Measurements from ENCODE around the gene TUBD1. TPM values are rescaled to one million over a fixed set of nuclear protein-coding genes. Genes with fewer than 3 reads are reported as not detected.

The TUBD1 gene
- total and polyA plus RNA-seq, 3 donors from 2014 or later, result 7.8 to 13.9 (median 12.9) TPM

- no peaks in the 10 kb centered on the region for H3K27me3 ChIP-seq
- TF ChIP-seq, protein P1, sequence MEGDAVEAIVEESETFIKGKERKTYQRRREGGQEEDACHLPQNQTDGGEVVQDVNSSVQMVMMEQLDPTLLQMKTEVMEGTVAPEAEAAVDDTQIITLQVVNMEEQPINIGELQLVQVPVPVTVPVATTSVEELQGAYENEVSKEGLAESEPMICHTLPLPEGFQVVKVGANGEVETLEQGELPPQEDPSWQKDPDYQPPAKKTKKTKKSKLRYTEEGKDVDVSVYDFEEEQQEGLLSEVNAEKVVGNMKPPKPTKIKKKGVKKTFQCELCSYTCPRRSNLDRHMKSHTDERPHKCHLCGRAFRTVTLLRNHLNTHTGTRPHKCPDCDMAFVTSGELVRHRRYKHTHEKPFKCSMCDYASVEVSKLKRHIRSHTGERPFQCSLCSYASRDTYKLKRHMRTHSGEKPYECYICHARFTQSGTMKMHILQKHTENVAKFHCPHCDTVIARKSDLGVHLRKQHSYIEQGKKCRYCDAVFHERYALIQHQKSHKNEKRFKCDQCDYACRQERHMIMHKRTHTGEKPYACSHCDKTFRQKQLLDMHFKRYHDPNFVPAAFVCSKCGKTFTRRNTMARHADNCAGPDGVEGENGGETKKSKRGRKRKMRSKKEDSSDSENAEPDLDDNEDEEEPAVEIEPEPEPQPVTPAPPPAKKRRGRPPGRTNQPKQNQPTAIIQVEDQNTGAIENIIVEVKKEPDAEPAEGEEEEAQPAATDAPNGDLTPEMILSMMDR (IDR thresholded peaks at IDR 0.05), result no peak
- no peak for TF ChIP-seq POLR2A (IDR thresholded peaks at IDR 0.05)
- H3K27ac ChIP-seq, result no peak overlapping the region
- no peaks in the 10 kb centered on the region for H3K36me3 ChIP-seq (ENCODE audit: low read depth, missing control alignments)
- DNase-seq, result no peak
- intact Hi-C loops (cut with DNase I; ENCODE audit: low total_unique reads), result no loop called here
- 94% methylated on average over 3 of the region's 3 CpGs for WGBS, 2 donors
- H3K4me1 ChIP-seq, result no peaks in the 10 kb centered on the region
- no peaks in the 10 kb centered on the region for H3K9me3 ChIP-seq
- no peak overlapping the region for H3K4me3 ChIP-seq
Observed at GRCh38 chr17:59814685-59815084, 78.1 kb downstream of the TUBD1 start.

DNA sequence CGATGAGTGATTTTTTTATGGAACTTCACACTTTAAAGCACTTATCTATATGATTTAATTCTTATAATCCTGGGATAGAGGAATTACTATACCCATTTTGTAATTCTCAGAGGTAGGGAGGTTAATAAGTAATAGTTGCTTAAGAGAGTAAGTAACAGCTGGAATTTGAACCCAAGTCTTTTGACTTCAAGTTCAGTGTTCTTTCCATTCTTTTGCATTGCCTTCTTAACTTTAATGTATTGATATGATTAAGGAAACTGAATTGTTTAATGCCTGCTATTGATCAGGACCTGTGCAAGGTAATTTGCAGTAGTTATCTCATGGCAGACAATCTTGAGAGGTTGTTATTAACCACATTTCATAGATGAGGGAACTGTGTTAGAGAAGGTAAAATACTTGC lies 78.5 kb downstream of the TUBD1 start:
- 91 to 95% methylated on average over 1 of the region's 1 CpG for WGBS, 2 donors
- no peaks in the 10 kb centered on the region for H3K27me3 ChIP-seq
- no peak for DNase-seq
- no peaks in the 10 kb centered on the region for H3K36me3 ChIP-seq (ENCODE audit: low read depth, missing control alignments)
- TF ChIP-seq, protein P1 (IDR thresholded peaks at IDR 0.05), result no peak
- TF ChIP-seq POLR2A (IDR thresholded peaks at IDR 0.05), result no peak
- no peak overlapping the region for H3K27ac ChIP-seq
- no peaks in the 10 kb centered on the region for H3K9me3 ChIP-seq
- no peaks in the 10 kb centered on the region for H3K4me1 ChIP-seq
- intact Hi-C loops (cut with DNase I; ENCODE audit: low total_unique reads), result no loop called here
- H3K4me3 ChIP-seq, result no peak overlapping the region

DNA sequence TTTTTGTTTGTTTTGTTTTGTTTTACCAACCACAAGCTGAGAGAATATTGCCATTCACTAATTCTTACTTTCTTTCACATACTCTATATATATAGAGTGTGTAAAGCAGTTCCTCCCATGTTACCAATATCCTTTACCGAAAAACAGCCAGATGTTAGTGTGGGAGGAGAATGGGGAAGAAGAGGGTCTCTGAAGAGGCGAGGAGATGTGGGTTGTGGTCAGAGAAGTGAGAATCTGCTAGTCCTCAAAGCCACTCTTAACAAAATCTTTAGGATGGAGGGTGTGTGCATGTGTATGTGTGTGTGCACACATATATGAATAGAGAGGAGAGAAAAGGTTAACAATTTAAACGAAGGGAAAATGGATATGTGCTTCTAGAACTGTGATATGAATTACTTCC lies 80.6 kb downstream of the TUBD1 start:
- intact Hi-C loops (cut with DNase I; ENCODE audit: low total_unique reads), result no loop called here
- TF ChIP-seq, protein P1 (IDR thresholded peaks at IDR 0.05), result no peak
- no peak for TF ChIP-seq POLR2A (IDR thresholded peaks at IDR 0.05)
- Histone ChIP-seq H3K27ac (no peak overlapping the region), H3K27me3 (no peaks in the 10 kb centered on the region), H3K4me3 (no peak overlapping the region), H3K9me3 (no peaks in the 10 kb centered on the region), H3K36me3 (ENCODE audit: low read depth, missing control alignments) (no peaks in the 10 kb centered on the region), H3K4me1 (no peaks in the 10 kb centered on the region)
- DNase-seq, result no peak
- 87 to 89% methylated on average over 3 of the region's 3 CpGs for WGBS, 2 donors

- no peaks in the 10 kb centered on the region for H3K9me3 ChIP-seq
- intact Hi-C loops (cut with DNase I; ENCODE audit: low total_unique reads), result no loop called here
- no peak for DNase-seq
- no peak overlapping the region for H3K27ac ChIP-seq
- 94 to 100% methylated on average over 1 of the region's 1 CpG for WGBS, 2 donors
- H3K4me3 ChIP-seq, result no peak overlapping the region
- no peaks in the 10 kb centered on the region for H3K4me1 ChIP-seq
- no peaks in the 10 kb centered on the region for H3K36me3 ChIP-seq (ENCODE audit: low read depth, missing control alignments)
- no peak for TF ChIP-seq POLR2A (IDR thresholded peaks at IDR 0.05)
- TF ChIP-seq, protein P1 (IDR thresholded peaks at IDR 0.05), result no peak
- no peaks in the 10 kb centered on the region for H3K27me3 ChIP-seq
Observed at GRCh38 chr17:59811209-59811608, 81.5 kb downstream of the TUBD1 start.

- Histone ChIP-seq H3K4me1 (no peaks in the 10 kb centered on the region), H3K4me3 (no peak overlapping the region), H3K36me3 (ENCODE audit: low read depth, missing control alignments) (no peaks in the 10 kb centered on the region), H3K9me3 (no peaks in the 10 kb centered on the region), H3K27me3 (no peaks in the 10 kb centered on the region), H3K27ac (no peak overlapping the region)
- TF ChIP-seq, protein P1 (IDR thresholded peaks at IDR 0.05), result no peak
- TF ChIP-seq POLR2A (IDR thresholded peaks at IDR 0.05), result no peak
- intact Hi-C loops (cut with DNase I; ENCODE audit: low total_unique reads), result no loop called here
- no peak for DNase-seq
- WGBS, 2 donors, result 98 to 100% methylated on average over 1 of the region's 1 CpG
Observed at GRCh38 chr17:59810894-59811153, 81.9 kb downstream of the TUBD1 start.

MicroRNAs encoded within 50 kb of the gene (microRNA counts, 767-probe panel; counts per million panel counts)
- microRNA hsa-miR-21-5p, result 4,378 to 6,122 counts per million in 2 donors

Small RNA genes lying within 50 kb of the gene (microRNA-seq; reads per million reads assigned to microRNA genes)
- 10,921 to 11,527 reads per million in 2 donors for gene MIR21 (ENCODE audit: borderline number of aligned reads in 2 of 2, borderline replicate concordance in 1 of 2)

Small RNA genes lying within 50 kb of the gene (small RNA-seq; reads per million reads assigned to genes)
- gene RNU6-450P (0 reads per million in 2 donors), gene RPS29P21 (0 reads per million in 2 donors)

Other genes with a start within 250 kb of the TUBD1 start
- 10 to 100 TPM; 37.7 to 40.5 TPM for gene PTRH2, start 185.5 kb downstream of the TUBD1 start, total RNA-seq
- gene PTRH2, start 185.5 kb downstream of the TUBD1 start, polyA plus RNA-seq (ENCODE audit: insufficient read depth, low read depth, low replicate concordance), result 41.6 TPM
- gene VMP1, start 185.3 kb downstream of the TUBD1 start, total RNA-seq, result 100 to 1,000 TPM; 108 to 144 TPM
- gene VMP1, start 185.3 kb downstream of the TUBD1 start, polyA plus RNA-seq (ENCODE audit: insufficient read depth, low read depth, low replicate concordance), result 63.1 TPM
- 10 to 100 TPM; 44.5 to 46.1 TPM for gene RPS6KB1, start 178 bp upstream of the TUBD1 start, total RNA-seq
- gene RPS6KB1, start 178 bp upstream of the TUBD1 start, polyA plus RNA-seq (ENCODE audit: insufficient read depth, low read depth, low replicate concordance), result 13.3 TPM
- gene RNFT1, start 71.8 kb upstream of the TUBD1 start, total RNA-seq, result 10 to 100 TPM; 58.7 to 83.8 TPM
- 208 TPM for gene RNFT1, start 71.8 kb upstream of the TUBD1 start, polyA plus RNA-seq (ENCODE audit: insufficient read depth, low read depth, low replicate concordance)
- 10 to 100 TPM; 33.7 to 53.8 TPM for gene HEATR6, start 186.0 kb upstream of the TUBD1 start, total RNA-seq
- gene HEATR6, start 186.0 kb upstream of the TUBD1 start, polyA plus RNA-seq (ENCODE audit: insufficient read depth, low read depth, low replicate concordance), result 14.7 TPM